ENCODE measurements around the gene LGR4.
"Not testable (repeated sequence)": the region's sequence is repeated elsewhere in the genome, so short reads cannot be mapped to it uniquely, and the experiment has no call there.

Gene LGR4

GRCh38 chr11:27352781-27353180 is 119.8 kb downstream of the LGR4 start:
- no peak for DNase-seq (ENCODE audit: low read depth in 2 of 2)

GRCh38 chr11:27350511-27350910 is 122.1 kb downstream of the LGR4 start:
- no peak for DNase-seq (ENCODE audit: low read depth in 2 of 2)

DNA sequence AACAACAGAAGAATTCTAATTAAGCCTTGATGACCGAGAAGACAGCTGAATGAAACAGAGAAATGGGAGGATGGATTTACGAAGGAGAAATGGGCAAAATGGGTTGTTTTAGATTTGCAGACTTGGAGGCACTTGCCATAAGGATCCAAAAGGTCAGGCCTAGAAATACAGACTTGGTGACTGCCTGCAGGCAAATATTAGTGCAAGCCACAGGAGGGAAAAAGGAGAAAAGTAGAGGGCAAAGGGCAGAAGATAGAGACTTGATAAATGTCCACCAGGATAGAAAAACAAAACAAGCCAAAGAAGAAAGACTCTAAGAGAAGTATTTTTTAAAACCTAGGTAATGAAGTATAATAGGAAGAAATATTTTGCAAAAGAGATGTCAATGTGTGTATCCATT is 122.7 kb downstream of the LGR4 start:
- DNase-seq (ENCODE audit: low read depth in 2 of 2), result no peak

DNA sequence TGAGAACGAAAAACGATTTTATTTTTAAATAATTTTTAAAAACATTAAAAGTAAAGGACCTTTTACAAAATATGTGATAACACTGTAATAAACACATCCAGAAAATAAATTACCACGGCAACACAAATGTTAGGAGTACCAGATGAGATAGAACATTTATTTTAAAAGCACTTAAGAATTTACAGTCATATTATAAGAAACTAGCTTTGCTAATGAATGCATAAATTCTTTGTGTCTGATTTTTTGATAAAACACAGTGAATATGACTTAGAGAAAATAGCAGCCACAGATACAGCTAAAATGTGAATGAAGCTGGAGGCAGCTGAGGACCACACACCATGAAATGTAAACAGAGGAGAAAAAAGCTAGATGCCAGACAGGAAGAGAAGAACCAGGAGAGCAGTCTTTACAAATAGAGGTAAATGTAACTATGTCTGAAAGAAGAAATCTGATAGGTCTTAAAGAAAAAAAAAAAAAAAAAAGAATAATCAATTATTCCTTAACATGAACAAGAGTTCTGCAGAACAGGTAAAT is 124.2 kb downstream of the LGR4 start:
- no peak for DNase-seq (ENCODE audit: low read depth in 2 of 2)

- no peak for DNase-seq (ENCODE audit: low read depth in 2 of 2)
Observed at GRCh38 chr11:27347359-27348339, 124.9 kb downstream of the LGR4 start.

GRCh38 chr11:27339941-27340340 is 132.6 kb downstream of the LGR4 start:
- DNase-seq (ENCODE audit: low read depth in 2 of 2), result no peak

DNA sequence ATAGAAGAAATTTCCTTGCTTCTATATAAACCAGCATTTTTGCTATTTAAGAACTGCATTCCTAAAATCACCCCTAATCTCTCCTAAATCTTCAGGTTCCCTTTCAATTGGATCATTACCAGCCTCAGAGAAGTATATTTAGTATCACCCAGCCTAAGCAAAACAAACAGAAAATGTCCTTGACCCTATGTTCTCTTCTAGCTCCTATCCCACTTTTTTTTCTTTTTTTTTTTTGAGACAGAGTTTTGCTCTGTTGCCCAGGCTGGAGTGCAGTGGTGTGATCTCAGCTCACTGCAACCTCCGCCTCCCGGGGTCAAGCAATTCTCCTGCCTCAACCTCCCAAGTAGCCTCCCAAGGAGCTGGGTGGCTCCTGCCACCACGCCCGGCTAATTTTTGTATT is 137.8 kb downstream of the LGR4 start:
- not testable (repeated sequence) for DNase-seq (ENCODE audit: low read depth in 2 of 2)

- DNase-seq (ENCODE audit: low read depth in 2 of 2), result no peak
Observed at GRCh38 chr11:27331981-27332380, 140.6 kb downstream of the LGR4 start.

GRCh38 chr11:27330633-27331270 is 141.8 kb downstream of the LGR4 start:
- DNase-seq (ENCODE audit: low read depth in 2 of 2), result no peak

DNA sequence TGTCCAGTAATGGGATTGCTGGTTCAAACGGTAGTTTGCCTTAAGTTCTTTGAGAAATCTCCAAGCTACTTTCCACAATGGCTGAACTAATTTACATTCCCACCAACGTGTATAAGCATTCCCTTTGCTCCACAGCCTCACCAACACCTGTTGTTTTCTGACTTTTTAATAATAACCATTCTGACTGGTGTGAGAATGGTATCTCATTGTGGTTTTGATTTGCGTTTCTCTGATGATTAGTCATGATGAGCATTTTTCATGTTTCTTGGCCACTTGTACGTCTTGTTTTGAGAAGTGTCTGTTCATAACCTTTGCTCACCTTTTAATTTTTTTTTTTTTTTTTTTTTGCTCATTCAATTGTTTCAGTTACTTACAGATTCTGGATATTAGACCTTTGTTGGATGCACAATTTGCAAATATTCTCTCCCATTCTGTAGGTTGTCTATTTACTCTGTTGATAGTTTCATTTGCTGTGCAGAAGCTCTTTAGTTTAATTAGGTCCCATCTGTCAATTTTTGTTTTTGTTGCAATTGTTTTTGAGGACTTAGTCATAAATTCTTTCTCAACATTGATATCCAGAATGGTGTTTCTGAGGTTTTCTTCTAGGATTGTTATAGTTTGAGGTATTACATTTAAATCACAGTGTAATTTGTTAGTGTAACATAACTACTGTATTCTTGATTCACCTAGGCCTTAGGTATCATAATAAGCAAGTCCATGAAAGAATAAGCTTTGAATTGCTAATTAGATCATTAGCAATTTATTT is 142.5 kb downstream of the LGR4 start:
- no peak for DNase-seq (ENCODE audit: low read depth in 2 of 2)

- no peak for DNase-seq (ENCODE audit: low read depth in 2 of 2)
Observed at GRCh38 chr11:27328614-27329013, 144.0 kb downstream of the LGR4 start.

GRCh38 chr11:27327064-27327463 is 145.5 kb downstream of the LGR4 start:
- not testable (repeated sequence) for DNase-seq (ENCODE audit: low read depth in 2 of 2)

- not testable (repeated sequence) for DNase-seq (ENCODE audit: low read depth in 2 of 2)
Observed at GRCh38 chr11:27322196-27322595, 150.4 kb downstream of the LGR4 start.

DNA sequence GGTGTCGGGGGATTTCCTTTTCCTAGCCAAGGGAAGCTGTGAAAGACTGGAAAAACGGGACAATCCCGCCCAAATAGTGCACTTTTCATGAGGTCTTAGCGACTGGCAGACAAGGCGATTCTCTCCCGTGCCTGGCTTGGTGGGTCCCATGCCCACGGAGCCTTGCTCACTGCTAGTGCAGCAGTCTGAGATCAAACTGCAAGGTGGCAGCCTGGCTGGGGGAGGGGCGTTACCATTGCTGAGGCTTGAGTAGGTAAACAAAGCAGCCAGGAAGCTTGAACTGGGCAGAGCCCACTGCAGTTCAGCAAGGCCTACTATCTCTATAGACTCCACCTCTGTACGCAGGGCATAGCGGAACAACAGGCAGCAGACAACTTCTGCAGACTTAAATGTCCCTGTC is 151.2 kb downstream of the LGR4 start:
- not testable (repeated sequence) for DNase-seq (ENCODE audit: low read depth in 2 of 2)

- DNase-seq (ENCODE audit: low read depth in 2 of 2), result no peak
Observed at GRCh38 chr11:27319072-27319471, 153.5 kb downstream of the LGR4 start.

- DNase-seq (ENCODE audit: low read depth in 2 of 2), result no peak
Observed at GRCh38 chr11:27317751-27318150, 154.8 kb downstream of the LGR4 start.

All from stimulated activated CD8-positive, alpha-beta memory T cell treated with anti-CD3 and anti-CD28 coated beads, Interleukin-15, amount 100 ng/mL, for 48 hours (primary cell).